ENCODE measurements around the gene REEP6.

DNA sequence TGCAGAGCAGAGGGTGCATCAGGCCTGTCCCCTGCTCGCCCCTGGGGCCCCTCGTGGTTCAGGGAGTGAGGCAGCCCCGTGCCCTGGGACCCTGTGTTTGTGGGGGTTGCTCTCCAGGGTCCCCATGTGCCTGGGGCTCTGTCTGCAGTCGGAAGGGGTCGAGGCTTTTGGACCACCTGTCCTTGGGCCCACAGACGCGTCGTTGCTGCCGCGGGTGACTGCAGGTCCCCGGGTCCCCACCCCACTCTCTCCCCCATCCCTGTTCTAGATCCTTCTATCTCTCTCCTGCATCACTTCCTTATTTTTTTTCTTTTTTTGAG, 2.7 kb upstream of the REEP6 start:
- TF ChIP-seq, protein P1, sequence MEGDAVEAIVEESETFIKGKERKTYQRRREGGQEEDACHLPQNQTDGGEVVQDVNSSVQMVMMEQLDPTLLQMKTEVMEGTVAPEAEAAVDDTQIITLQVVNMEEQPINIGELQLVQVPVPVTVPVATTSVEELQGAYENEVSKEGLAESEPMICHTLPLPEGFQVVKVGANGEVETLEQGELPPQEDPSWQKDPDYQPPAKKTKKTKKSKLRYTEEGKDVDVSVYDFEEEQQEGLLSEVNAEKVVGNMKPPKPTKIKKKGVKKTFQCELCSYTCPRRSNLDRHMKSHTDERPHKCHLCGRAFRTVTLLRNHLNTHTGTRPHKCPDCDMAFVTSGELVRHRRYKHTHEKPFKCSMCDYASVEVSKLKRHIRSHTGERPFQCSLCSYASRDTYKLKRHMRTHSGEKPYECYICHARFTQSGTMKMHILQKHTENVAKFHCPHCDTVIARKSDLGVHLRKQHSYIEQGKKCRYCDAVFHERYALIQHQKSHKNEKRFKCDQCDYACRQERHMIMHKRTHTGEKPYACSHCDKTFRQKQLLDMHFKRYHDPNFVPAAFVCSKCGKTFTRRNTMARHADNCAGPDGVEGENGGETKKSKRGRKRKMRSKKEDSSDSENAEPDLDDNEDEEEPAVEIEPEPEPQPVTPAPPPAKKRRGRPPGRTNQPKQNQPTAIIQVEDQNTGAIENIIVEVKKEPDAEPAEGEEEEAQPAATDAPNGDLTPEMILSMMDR (IDR thresholded peaks at IDR 0.05; ENCODE audit: low read length) = no peak
- no peak for TF ChIP-seq EZH2 (optimal IDR thresholded peaks at IDR 0.05; ENCODE audit: low read depth, low read length)
- no peak for TF ChIP-seq EZH2phosphoT487 (IDR thresholded peaks at IDR 0.05; ENCODE audit: low read length)

Data from MM.1S (cell line).